Measurements from ENCODE around the gene KLF7.

KLF7 gene

DNA sequence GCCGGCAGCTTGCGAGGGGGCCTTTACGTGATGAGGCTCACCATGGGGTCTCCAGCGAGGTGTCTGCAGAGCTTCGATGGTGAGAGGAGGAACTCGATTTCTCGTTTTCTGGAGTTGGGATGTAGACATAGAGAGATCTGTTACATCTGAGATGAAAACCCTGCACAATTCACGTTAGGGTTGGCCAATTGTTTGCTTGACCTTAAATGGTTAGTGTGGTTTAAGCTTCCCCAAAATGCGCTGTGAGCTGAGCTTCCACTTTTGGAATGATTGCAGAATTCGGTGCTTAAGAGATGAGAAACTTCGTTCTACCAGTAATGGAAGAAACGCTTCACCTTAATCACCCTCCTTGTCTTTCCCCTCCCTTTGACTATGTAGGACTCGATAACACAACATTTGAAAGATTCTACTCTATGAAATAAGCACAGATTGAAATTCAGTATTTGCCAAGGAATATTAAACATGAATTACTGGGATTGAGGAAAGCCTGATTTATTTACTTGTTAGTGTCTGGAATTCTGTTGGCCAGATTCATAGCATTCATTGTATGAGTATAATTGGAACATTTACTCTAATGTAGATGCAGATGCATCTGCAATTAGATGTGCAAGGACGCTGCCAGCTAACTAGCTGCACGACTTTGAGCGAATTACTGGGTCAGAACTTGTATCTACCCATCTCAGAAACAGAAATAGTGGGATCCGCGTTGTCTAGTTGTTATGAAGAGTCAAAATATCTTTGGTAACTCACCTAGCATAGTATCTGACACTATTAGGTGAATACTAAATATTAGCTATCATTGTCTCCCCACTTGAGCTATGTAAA, 1.6 kb upstream of the KLF7 start:
- peak; percentile 81 for DNase-seq

DNA sequence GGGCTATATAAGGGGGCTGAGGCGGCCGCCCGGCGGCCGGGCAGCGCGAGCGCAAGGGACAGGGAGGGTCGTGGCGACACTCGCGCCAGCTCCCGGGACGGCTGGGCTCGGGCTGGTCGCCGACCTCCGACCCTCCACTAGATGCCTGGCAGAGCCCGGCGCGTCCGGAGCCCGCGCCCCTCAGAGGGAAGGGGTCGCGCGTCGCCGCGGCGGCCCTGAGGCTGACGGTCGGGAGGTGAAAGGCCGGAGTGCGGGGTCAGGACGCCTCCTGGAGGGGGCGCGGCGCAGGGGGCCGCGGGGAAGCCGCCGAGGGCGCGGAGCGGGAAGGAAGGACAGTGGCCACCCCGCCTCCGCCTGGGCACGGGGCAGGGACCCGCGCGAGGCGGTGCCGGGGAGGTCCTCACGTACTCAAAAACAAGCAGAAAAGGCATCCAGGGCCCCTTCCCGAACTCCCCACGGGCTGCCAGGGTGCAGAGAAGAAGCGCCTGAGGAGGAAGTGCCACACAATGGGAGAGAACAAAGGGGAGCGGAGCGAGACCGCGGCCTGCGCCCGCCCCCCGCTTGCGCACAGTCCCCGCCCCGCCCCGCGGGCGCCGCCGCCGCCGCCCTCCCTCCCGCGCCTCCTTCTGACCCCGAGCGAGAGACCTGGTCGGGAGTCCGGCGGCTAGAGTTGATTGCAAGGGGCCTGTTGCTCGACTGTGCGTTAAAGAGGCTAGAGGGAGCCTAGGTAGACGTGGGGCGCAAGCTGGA, 776 bp upstream of the KLF7 start:
- peak; percentile 95 for DNase-seq

DNA sequence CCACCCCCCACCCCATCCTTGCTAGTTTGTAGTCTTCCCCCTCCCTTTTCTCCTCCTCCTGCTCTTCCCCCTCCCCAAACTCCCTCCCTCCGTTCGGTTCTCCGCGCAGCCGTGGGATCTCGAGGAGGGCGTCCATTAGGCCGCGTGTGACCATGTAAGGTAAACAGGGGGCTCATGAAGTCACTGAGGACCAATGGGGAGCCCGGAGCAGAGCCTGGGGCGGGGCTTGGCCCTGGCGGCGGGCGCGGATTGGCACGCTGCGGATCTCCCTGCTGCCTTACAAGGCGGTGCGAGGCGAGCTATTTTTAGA, 246 bp upstream of the KLF7 start:
- DNase-seq: no peak

DNA sequence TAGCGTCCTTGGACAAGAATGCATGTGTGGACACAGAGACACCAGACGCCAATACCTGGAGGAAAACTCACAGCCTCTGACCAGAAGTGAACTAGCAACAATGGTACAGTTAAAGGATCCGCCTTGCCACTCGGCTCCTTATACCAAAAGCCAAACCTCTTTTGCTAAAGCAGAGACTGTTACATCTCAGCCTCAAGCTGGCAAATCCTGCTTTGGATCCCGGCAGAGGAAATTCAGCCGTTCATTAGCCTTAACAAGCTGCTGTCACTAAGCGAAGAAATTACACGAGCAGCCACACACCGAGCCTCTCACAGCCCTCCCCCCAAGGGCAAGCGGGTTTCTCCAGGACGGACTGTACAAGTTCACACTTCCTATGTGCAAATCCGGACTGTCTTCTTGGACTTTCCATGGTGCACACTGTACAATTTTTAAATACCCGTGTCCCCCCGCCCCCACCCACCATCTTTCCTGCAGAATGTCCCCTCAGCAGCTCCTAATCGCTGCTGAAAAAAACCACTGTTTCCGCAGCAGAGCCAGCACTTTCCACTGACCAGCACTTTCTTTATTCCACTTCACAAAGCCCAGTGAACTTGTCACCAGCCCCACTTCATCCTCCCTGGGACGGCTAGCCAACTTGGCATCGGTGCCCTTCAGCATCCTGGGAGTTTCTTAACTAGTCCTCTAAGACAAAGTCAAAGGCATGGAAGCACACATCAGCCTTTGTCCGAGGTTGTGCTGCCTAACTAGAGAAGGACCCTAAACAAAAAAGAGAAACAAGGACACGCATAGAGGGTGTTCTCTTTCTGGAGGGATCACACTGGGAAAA, 1.5 kb downstream of the KLF7 start:
- DNase-seq: peak; percentile 76

DNA sequence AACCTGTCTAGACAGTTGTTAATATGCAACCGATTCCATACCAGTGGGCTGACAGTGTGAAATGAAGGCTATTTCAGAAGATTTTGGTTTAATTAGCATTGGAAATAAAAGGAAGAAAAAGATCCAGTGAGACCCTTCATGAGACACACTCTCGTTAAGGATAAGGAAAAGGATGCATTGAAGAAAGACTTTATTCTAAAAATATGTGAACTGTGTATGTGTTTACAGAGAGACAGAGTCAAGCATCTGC, 2.1 kb downstream of the KLF7 start:
- DNase-seq: no peak

DNA sequence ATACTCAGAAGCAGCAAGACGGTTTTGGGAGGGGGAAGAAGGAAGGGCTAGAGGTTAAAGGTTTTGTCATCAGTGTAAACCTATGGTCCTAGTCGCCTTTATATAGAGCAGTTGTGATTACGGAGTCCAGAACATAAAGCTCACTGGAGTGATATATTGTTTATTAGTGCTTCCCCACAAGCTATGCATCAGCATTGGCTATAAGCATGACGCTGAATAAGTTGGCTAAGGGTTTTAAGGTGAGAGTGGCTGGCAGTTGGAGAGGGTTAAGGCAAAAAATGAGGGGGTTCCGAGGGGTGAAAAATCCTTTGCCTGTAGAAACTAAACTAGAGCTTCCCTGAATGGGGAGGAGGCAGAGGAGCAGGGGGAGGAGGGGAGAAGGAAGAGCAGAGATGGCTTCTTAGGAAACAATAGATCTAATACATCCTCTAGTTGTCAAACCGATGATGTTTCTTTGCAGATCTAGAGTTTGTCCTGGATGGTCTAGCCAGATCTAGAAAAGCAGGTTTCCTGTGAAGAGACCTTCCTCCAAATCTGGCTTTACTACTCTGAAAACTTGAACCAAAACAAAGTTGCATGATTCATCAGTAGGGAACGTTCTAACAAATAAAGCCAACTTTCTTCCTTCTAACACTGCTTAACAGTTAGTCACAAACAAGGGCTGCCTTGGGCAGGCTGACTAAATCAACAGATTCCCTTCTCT, 2.5 kb downstream of the KLF7 start:
- no peak for DNase-seq

DNA sequence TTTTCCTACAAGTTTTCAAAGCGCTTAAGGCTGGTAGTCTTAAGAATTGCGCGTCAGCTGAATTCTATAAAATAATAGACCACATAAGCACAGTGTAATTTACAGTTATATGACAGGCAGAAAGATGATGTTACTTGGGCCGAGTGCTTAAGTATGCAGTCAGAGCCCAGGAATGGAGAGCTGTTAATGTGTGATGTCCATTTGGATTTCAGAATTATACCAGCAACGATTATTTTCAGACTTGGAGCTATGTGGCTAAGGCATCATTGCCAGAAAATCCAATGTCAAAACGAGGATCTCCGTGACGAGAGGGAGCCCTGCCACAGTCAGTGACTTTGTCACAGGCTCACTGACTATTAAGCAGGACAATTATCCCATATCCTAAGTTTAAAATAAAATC, 3.4 kb downstream of the KLF7 start:
- no peak for DNase-seq

DNA sequence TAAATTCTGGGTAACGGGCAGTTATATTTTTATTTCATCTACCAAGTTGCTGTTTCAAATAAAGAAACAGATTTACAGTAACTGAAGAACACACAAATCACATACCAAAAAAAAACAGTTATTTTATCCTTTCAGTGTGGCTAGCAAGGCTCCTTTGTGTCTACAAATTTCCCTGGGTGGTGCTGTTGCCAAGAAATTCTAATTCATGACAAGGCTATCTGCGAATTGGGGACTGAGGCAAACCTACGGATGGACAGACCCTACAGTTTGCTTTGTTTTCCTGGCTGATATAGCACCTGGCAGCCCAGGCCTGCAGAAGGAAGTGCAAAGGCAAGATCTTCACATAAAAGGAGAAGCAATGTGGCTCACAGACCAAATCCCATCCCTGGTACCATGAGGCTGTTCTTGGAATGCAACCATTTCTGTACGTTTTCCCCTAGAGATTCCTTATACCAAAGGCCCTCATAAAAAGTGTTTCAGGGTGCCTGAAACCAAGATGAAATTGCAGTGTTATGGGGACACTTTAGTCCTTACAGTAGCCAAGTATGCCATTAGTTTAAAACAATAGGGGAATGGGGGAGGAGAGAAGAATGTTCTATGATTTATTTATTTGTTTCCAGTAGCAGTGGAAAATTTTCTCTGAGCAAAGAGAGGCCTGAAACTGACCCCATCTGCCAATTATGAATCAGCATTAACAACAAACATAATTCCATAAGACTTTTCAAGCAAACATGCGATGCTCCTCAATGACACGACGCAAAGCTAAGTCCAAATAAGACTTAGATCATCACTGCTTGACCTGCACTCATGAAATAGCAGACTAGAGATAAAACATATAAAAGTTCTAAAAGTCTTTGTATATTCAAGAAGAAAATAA, 4.3 kb downstream of the KLF7 start:
- DNase-seq: no peak

DNA sequence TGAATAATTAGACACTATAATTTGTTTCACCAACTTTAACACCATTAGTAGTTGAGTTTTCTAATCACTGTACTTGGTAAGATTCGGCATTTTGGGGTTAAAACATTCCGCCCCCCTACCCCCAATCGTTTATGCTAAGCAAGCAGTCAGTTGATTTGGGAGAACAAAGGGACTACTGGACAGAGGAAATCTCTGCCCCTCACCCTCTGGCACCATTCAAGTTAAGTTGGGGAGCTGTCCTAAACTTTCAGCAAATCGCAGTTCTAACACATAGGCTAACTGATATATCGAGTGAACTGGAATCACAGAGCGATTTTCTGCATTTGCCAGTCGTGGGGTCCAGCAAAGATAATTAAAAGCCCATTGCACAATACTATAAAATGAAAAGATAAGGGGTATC, 5.6 kb downstream of the KLF7 start:
- DNase-seq: no peak

DNA sequence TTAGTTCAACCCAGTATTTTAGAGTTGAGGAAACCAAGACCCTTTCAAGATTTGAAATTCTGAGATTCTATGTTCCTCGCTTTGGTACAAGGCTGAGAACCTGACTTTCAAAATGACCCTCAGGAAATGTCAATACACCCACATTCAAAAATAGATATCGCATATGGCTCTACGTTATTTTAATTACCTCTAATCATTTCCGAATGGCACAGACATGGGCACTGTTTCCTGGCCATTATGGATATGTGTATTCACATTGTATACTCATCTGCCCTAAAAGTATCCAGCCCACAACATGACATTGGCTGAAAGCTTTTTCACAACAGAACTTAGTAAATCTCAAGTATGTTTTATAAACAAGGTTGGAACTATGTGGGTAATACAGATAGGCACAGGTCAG, 6.7 kb downstream of the KLF7 start:
- no peak for DNase-seq

DNA sequence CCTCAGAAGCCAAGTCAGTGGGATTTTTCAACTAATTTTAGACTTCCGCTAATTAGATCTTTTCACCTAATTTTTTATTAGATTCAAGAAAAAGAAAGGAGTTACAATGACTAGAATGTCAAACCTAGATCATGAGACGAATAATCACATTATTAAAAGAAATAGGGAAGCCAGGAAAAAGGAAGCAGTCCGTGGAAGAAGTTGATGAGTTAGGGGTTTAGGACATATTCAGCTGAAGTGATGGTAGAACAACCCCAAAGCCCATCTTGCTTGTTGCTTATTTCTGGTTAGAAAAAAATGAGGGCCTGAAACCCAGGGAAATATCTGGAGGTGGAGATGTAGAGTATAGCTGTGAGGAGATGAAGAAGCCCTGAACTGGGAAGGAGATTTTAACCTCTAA, 8.0 kb downstream of the KLF7 start:
- DNase-seq: no peak

DNA sequence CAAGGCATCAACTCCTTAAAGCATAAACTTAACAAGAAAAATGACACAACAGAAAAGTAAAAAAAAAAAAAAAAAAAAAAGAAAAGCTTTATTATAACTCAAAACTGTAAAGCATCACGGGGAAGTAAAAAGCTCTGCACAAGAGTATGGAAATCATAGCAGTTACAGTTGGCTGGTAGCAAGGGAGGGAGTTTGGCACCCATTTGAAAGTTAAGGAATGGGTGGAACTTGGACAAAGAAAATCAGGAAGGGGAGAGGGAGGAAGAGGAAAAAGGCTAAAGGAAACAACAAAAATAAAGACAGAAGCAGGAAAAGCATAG, 8.6 kb downstream of the KLF7 start:
- no peak for DNase-seq

DNA sequence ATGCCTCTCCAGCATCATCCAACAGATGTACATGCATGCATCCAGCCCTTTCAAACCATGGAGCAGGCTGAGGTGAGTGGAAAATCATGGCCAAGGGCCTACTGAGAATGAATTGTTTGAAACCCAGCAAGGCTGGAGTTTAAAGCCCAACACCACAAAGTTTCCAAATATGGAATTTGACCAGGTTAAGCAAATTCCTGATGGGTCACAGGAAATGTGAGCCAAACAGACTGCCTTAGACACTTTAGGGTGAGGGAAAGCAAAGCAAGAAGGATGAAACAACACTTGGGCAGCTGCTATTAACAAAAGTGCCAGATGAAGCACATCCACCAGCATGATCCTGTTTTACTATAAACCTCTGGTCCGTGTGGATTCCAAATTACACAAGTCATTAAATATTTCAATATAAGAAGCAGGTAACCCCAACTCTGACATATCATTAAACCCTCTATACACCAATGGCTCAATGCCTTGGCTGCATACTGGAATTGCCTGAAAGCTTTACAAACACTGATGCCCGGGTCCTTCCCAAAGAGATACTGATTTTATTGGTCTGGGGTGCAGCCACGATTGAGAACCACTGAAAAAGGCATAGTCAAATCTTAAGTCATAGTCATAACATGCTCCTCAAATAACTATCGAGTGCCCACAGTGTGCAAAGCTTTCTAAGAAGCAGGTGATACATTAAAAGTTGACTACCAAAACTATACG, 9.1 kb downstream of the KLF7 start:
- no peak for DNase-seq

DNA sequence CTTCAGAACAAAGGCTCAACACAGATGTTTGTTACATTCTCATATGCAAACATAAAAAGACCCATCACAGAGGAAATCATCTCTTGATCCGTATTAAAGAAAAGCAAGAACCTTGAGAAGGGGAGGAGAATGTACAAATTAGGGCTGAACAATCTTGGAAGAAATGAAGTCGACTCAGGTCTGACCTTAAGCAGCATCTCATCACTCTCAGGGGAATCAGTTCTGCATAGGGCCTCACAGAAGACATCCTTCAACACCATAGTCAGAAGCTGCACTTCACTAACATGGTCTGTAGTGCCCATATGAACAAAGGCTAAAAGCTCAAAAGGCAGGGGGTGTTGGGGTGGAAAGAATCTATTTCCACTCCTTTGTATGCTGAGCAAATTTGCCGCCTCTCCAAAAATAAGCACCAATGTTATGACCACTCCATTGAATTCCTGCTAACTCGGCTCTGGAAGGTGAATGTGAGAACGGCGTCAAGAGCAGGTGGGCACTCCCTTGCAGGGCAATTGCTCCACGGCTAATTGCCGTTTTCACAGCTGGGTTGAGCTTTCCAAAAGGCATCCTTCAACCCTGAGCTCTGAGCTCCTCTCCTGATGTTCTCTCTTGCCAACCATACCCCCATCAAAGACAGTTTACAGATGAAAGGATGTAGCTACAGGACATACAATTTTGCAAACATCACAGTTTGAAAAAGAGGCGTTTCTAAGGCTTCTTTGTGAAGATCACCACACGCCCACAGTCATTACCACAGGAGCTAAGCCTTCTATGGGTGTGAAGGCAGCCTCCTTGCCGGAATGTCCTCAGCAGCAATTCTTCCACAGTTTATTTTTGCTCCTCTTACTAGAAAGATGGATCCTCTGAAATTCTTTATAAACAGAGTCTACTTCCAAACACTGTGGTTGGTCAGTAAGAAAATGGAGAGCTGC, 10.0 kb downstream of the KLF7 start:
- no peak for DNase-seq

DNA sequence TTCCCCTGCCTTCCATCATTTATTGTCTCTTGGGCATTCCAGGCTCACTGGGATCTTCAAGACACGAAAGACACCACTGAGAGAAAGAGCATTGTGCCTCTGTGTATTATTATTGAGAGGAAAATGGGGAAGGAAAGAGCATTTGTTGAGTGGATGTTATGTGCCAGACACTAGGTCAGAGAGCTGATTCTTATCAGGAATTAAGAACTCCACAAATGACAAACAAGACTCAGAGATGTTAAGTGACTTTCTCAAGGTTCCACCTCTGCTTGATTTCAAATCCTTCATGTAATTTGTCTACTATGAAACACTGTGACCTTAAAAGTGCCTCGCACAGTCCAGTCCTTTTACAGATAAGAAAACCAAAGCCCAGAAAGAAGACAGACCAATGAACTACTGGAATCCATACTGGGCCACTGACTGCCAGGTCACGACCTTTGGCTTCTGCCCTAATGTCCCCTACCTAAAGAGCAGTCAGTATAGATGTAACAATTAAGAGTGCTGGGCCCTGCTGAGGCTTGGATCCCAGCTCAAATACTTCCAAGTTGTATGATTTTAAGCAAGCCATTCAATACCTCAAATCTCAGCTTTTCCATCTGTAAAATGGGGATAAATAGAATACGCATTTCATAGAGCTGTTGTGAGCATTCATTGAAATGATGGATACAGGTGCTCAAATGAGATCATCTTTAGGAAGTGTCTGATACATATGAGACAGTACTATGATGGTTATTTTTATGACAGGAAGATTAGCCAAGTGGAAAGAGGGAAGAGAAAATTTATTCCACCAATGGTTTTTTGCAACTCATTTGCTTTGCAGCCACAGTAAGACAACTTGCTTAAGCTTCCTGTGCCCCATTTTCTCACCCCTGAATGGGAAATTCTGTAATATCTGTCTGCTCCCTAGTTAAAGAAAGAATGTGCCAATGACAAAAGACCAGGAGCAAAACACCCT, 10.9 kb downstream of the KLF7 start:
- no peak for DNase-seq

DNA sequence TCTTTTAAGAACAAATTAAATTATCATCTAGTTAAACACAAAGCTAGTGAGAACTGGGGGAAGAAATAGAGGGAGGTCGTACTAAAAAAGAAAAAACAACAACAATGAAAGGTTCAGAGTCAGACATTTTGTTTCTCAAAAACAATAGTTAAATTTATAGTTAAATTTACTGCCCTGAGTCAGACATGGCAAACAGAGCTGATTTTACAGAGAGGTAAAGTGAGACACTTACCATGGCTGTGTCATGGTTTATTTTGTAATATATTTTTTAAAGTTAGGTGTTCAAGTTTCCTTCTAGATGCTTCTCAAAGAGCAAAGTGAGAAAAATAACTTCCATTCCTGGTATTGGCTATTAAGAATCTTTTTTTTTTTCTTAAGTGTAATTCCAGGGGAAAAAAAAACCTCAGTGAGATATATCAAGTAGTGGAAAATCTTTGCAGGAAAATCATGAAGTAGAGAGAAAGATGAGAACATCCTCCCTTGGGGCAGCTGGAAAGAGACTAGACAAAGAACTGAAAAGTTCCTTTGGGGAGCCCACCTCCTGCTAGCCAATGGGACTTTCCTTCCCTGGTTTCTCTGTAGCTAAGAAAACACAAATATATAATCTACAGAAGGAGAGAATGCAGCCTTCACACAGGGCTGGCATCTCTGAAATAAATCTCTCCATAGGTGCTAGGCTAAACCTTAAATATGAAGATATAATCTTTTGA, 12.3 kb downstream of the KLF7 start:
- DNase-seq: no peak

DNA sequence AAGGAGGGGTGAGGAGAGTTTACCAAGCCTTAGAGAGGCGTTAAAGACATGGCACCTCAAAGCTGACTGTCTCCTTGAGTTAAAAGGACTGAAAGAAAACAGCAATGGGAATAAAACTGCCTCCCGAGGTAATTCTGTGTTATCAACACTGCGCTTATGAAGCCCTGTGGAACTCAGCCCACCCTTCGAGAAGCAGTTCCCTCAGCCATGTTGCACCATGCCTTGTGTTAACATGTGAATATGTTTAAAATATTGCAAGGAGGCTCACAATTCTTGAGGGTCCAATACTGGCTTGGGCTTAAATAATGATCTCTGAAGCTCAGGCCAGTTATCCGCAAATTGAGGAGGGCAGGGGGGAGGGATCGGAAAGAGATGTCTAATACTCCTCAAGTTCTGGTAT, 14.7 kb downstream of the KLF7 start:
- no peak for DNase-seq

DNA sequence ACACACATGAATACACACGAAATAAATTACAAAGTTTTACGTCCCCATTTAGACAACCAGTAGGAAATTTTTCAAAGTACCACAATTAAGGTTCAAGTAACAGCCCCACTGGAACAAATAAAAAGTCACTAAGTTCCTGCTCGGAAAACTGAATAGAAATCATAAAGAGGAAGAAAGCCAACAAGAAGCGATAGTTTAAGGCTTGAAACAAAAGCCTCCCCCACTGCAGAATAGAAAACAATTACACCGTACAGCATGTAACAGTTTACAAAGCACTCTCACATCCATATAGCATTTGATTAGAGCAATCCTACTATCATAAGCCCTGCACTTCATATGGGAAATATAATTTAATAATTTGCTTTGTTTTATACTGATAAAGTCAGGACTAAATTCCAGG, 15.5 kb downstream of the KLF7 start:
- DNase-seq: no peak

Measured in right kidney (tissue), 1 donor.